ENCODE measurements around the gene PROX1.

The PROX1 gene

DNA sequence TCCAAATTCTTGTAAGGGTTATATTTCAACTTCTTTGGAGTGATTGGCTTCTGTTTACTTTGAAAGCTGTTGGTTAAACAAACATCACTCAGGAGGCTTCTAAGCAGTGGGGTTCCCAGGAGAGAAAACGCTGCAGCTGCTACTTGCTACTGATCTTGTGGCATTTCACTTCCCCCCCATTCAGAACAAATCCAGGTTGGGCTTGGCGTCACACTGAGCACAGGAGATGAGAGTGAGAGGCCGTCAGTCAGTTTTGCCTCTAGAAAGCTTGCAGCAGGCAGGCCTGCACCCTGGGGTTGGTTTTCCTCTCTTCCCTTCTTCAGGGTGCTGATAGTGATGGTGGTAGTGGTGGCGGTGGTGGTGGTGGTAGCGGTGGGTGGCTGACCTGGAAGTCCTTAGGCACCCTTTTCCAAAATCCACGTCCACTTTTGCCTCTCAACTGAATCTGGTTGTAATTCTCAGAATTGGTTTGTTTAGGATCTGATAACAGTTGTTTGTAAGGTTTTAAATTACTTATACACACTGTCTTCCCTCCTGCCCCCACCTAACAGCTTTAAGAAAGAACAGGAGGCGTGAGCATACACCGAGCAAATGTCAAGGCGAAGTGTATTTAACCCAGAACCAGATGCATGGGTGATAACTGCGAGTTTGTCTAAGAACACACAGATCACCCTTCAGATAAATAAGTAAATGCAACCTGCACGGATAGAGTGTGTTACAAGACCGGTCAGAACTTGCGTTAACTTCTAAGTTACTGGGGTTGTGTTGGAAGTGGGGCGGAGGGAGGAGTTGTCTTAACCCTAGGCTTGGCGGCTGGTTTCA is 3.2 kb upstream of the PROX1 start:
- H3K4me3 ChIP-seq (ENCODE audit: low read depth, low read length) = no peak overlapping the region
- no peak for DNase-seq (ENCODE audit: low read depth)

DNA sequence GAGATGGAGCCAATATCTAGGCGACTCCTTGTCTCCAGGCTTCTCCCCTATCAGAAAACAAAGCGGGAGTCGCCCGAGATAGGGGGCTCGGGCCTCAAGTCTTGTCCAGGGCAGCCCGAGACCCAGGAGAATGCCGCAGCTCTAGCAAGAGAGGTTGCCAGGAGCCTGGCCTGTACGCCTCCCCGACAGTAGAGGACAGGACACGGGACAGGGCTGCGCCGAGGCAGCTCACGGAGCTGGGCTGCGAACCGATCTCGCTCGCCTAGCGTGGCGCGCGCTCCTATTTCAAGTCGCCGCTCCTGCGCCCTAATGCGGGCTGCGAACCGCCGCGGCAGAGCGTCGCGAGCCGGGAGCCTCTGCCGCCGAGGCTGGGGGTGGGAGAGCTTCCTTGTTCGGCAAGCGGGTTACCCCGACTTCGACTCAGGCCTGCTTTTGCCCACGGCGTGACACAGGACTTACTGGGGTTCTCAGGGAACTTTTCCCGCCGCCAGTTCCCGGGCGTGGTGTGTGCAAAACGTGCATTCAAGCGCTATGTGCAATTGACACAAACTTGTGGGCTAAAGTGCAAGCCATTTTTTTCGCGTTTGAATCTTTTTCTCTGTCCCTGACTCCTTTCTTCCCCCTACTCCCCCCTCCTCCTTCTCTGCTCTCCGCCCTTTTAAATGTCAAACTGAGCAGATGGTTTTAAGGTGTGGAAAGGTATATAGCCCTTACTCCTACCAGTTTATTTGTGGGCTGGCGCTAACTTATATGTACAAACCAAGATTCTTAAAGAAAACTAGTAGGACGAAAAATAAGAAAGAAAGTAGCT is 2.4 kb upstream of the PROX1 start:
- no peak overlapping the region for H3K4me3 ChIP-seq (ENCODE audit: low read depth, low read length)
- TF ChIP-seq, protein P1, sequence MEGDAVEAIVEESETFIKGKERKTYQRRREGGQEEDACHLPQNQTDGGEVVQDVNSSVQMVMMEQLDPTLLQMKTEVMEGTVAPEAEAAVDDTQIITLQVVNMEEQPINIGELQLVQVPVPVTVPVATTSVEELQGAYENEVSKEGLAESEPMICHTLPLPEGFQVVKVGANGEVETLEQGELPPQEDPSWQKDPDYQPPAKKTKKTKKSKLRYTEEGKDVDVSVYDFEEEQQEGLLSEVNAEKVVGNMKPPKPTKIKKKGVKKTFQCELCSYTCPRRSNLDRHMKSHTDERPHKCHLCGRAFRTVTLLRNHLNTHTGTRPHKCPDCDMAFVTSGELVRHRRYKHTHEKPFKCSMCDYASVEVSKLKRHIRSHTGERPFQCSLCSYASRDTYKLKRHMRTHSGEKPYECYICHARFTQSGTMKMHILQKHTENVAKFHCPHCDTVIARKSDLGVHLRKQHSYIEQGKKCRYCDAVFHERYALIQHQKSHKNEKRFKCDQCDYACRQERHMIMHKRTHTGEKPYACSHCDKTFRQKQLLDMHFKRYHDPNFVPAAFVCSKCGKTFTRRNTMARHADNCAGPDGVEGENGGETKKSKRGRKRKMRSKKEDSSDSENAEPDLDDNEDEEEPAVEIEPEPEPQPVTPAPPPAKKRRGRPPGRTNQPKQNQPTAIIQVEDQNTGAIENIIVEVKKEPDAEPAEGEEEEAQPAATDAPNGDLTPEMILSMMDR (IDR thresholded peaks at IDR 0.05; ENCODE audit: low read depth, low read length, missing control alignments) = no peak
- no peak for DNase-seq (ENCODE audit: low read depth)

More for the DNA sequence above, 3.2 kb upstream of the PROX1 start:
- TF ChIP-seq, protein P1 (IDR thresholded peaks at IDR 0.05; ENCODE audit: low read depth, low read length, missing control alignments) = no peak

DNA sequence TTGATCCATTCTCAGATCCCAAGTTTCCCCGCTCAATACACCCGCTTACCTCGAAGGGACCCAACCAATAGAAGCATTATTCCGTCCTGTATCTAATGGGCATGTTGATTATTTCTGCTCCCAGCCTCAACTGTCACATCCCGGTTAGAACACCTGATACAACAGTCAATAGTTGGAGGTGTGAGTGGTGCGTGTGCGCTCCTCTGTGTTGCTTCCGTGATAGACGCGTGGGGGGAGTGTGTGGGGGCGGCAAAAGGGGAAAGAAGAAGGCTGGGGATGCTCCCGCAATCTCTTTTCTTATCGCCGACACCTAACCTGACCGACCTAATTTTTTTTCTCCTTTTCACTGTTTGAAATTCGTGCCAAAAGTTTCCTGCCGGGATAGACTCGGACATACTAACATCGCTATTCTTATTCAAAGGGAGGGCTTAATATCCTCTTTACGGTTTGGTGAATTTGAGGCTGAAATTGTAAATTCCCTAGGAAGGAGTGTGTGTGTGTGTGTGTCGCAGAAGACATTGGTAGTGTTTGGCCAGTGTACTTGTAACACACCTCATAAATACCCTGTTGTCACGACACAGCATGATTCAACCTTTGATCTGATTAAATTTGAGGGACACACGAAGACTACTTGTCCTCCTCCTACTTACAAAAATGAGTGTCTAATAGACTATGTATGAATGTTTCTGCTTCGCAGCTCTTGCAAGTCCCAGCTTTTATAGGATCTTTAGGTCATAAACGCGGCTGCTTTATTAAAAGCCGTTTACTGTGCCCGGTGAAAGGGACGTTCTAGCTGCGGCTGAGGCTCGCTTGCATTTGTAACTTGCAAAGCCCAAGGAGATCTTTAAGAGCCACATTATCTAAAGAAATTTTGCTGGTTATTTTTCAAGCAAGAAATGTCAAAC is 1.5 kb upstream of the PROX1 start:
- TF ChIP-seq, protein P1 (IDR thresholded peaks at IDR 0.05; ENCODE audit: low read depth, low read length, missing control alignments) = no peak
- no peak for DNase-seq (ENCODE audit: low read depth)
- H3K4me3 ChIP-seq (ENCODE audit: low read depth, low read length) = no peak overlapping the region

DNA sequence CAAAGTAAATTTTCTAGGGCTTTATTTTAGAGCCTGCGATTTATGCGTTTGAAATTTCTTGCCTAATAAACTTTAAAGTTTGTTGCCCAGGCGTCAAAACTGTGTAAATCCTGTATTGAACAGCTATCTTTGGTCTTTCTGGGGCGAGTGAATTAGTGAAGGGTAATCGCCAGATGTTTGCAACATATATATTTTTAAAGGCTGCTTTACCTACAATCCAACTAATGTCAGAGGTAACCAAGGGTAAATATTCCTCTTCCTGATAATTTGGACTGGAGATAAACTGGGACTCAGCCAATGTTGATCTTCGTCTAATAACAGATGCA is 885 bp upstream of the PROX1 start:
- no peak overlapping the region for H3K4me3 ChIP-seq (ENCODE audit: low read depth, low read length)
- TF ChIP-seq, protein P1 (IDR thresholded peaks at IDR 0.05; ENCODE audit: low read depth, low read length, missing control alignments) = no peak
- DNase-seq (ENCODE audit: low read depth) = no peak

DNA sequence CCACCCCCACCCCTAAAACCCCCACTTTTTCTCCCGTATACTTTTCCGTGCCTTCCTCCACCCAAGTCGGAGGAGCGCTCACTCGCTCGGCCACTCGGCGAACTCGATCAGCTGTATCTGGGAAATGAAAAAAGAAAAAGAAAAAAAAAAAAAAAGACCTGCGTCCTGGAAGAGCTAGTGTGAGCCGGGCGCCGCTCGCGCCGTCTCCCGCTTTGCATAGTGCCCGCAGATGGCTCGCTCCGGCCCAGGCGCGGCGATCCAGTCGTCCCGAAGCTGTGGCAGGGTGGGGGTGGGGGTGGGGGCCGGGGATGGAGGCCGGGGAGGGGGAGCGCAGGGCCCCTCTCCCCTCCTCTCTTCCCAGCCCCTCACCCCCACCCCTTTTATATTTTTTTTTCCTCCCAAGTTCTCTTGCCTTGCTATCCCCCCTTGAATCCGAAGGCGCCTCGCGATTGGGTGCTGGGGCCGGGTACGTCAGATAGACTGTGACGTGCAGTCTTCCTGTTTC is 299 bp upstream of the PROX1 start:
- H3K4me3 ChIP-seq (ENCODE audit: low read depth, low read length) = peak overlapping the region; percentile 55

GRCh38 chr1:213988507-213989001 is 781 bp downstream of the PROX1 start:
- DNase-seq (ENCODE audit: low read depth) = no peak
- TF ChIP-seq, protein P1 (IDR thresholded peaks at IDR 0.05; ENCODE audit: low read depth, low read length, missing control alignments) = no peak
- peak overlapping the region; percentile 55 for H3K4me3 ChIP-seq (ENCODE audit: low read depth, low read length)

More for the DNA sequence above, 299 bp upstream of the PROX1 start:
- TF ChIP-seq, protein P1 (IDR thresholded peaks at IDR 0.05; ENCODE audit: low read depth, low read length, missing control alignments) = no peak
- DNase-seq (ENCODE audit: low read depth) = no peak
